Neural progenitor cell (in vitro differentiated cells): ENCODE measurements around the gene PRR30. TPM values are rescaled to one million over a fixed set of nuclear protein-coding genes. Genes with fewer than 3 reads are reported as not detected.

Experiments used
- DNase-seq: peaks from one replicate; pipeline ENCODE4 v3.0.0-alpha.2; 2016; ENCODE audit warnings: low spot score
- H2AFZ ChIP-seq: fragments of 200-600 bp; sonication (generic); replicated peaks from 2 replicates; pipeline ENCODE4 v1.6.1; 2016; ENCODE audit warnings: antibody characterized with exemption
- H3F3A ChIP-seq: fragments of 200-600 bp; sonication (generic); 2 replicates; pipeline ENCODE4 v1.6.1; 2016; ENCODE audit warnings: antibody characterized with exemption, low read depth
- H3K27ac ChIP-seq: fragments of 200-600 bp; sonication (generic); 2 replicates; pipeline ENCODE4 v1.5.1; 2016; ENCODE audit warnings: mild to moderate bottlenecking
- H3K27me3 ChIP-seq: fragments of 200-600 bp; sonication (generic); 2 replicates; pipeline ENCODE4 v1.6.1; 2016; ENCODE audit warnings: mild to moderate bottlenecking, moderate library complexity
- H3K36me3 ChIP-seq: fragments of 200-600 bp; sonication (generic); 2 replicates; pipeline ENCODE4 v1.5.1; 2016
- H3K4me1 ChIP-seq: fragments of 200-600 bp; sonication (generic); 2 replicates; pipeline ENCODE4 v1.6.1; 2016; ENCODE audit warnings: mixed run types
- H3K4me2 ChIP-seq: fragments of 200-600 bp; sonication (generic); 2 replicates; pipeline ENCODE4 v1.6.1; 2016
- H3K4me3 ChIP-seq: fragments of 200-600 bp; sonication (generic); 2 replicates; pipeline ENCODE4 v1.5.1; 2016
- H3K79me2 ChIP-seq: fragments of 200-600 bp; sonication (generic); 2 replicates; pipeline ENCODE4 v1.6.1; 2016; ENCODE audit warnings: low read depth
- H3K9ac ChIP-seq: fragments of 200-600 bp; sonication (generic); 2 replicates; pipeline ENCODE4 v1.6.1; 2016
- H3K9me3 ChIP-seq: fragments of 200-600 bp; sonication (generic); 2 replicates; pipeline ENCODE4 v1.5.1; 2016; ENCODE audit warnings: low read depth
- H4K20me1 ChIP-seq: fragments of 200-600 bp; sonication (generic); 2 replicates; pipeline ENCODE4 v1.6.1; 2016; ENCODE audit warnings: low read depth
- H3K27ac Mint-ChIP-seq: 3 replicates; pipeline ENCODE4 v1.8.0; 2021; ENCODE audit warnings: mixed read lengths
- H3K27me3 Mint-ChIP-seq: 2 replicates; pipeline ENCODE4 v1.8.0; 2022; ENCODE audit warnings: low read depth, mild to moderate bottlenecking, inconsistent platforms, moderate library complexity, mixed read lengths; ENCODE audit not compliant: insufficient read depth
- H3K36me3 Mint-ChIP-seq: 3 replicates; pipeline ENCODE4 v1.8.0; 2021; ENCODE audit warnings: mixed read lengths
- H3K4me1 Mint-ChIP-seq: 3 replicates; pipeline ENCODE4 v1.8.0; 2021; ENCODE audit warnings: mixed read lengths
- H3K4me3 Mint-ChIP-seq: 3 replicates; pipeline ENCODE4 v1.8.0; 2021; ENCODE audit warnings: mild to moderate bottlenecking, moderate library complexity, mixed read lengths
- H3K9me3 Mint-ChIP-seq: 3 replicates; pipeline ENCODE4 v1.8.0; 2020; ENCODE audit warnings: mixed read lengths
- EZH2 ChIP-seq: fragments of 200-600 bp; sonication (generic); IDR thresholded peaks from 2 replicates; pipeline ENCODE4 v1.6.1; 2017; ENCODE audit warnings: antibody characterized with exemption, mild to moderate bottlenecking, moderate library complexity
- EZH2phosphoT487 ChIP-seq: fragments of 200-600 bp; sonication (generic); IDR thresholded peaks from 2 replicates; pipeline ENCODE4 v1.6.1; 2017; ENCODE audit warnings: antibody characterized with exemption
- total RNA-seq: library from RNA; depleted of rRNA; stranded (reverse); fragments of >200 nt; gene quantifications from 2 replicates; pipeline ENCODE4 v1.2.3, GENCODE V29; 2015; ENCODE audit warnings: low replicate concordance
- TF ChIP-seq, protein P1 (sequence below): fragments of 200-600 bp; sonication (generic); IDR thresholded peaks from 2 replicates; pipeline ENCODE4 v1.5.1; 2017; ENCODE audit warnings: antibody characterized with exemption, mild to moderate bottlenecking

Gene PRR30
- total RNA-seq, 1 donor from 2014 or later, result not detected

DNA sequence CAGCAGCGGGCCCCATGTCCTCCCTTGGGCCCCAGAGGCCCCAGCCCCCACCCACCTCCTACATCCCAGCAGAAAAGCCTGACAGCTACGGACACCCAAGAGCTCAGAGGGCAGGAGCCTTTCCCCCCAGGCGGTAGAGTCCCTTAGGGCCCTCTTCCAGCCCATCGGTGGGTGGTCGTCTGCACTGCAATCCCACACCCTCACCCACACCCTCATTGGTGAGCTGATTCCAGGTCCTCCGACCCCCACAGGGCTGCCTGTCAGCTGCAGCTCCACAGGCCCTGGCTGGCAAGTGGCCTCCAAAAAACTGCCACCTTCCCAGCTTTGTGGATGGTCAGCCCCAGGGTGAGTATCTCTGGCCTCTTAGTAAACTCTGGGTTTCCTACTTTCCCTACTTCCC is 20.1 kb upstream of the PRR30 start:
- DNase-seq, result no peak

DNA sequence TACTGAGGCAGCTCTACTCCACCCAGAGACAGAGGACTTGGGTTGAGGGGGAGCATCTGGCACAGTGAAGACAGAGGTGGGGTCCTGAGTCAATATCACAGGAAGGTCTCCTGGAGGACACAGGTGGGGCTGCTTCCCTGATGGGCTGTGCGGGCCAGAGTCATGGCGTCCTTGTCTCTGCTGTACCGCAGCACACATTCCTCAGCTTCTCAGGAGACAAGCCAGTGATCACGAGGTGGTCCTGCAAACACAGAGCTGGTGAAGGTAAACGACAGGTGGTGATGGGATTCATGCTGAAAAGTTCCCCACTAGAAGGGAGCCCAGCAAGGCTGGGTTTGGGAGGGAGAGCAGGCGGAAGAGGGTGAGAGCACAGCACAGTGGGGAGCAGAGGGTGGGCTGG is 19.3 kb upstream of the PRR30 start:
- no peak for DNase-seq
- H3K4me1 ChIP-seq, result no peaks in the 10 kb centered on the region
- no peak overlapping the region for H3K4me2 ChIP-seq
- H3K9ac ChIP-seq, result no peak overlapping the region
- H3K36me3 Mint-ChIP-seq, result no peaks in the 10 kb centered on the region
- peaks cover 3% of the 10 kb centered on the region for H3K27me3 Mint-ChIP-seq
- H3K36me3 ChIP-seq, result no peaks in the 10 kb centered on the region
- no peaks in the 10 kb centered on the region for H3F3A ChIP-seq
- H3K4me3 ChIP-seq, result no peak overlapping the region
- no peaks in the 10 kb centered on the region for H4K20me1 ChIP-seq
- no peak overlapping the region for H3K27ac Mint-ChIP-seq
- H3K27ac ChIP-seq, result no peak overlapping the region
- no peaks in the 10 kb centered on the region for H3K27me3 ChIP-seq
- peaks cover under 1% of the 10 kb centered on the region for H3K9me3 Mint-ChIP-seq
- no peak overlapping the region for H2AFZ ChIP-seq
- TF ChIP-seq, protein P1, sequence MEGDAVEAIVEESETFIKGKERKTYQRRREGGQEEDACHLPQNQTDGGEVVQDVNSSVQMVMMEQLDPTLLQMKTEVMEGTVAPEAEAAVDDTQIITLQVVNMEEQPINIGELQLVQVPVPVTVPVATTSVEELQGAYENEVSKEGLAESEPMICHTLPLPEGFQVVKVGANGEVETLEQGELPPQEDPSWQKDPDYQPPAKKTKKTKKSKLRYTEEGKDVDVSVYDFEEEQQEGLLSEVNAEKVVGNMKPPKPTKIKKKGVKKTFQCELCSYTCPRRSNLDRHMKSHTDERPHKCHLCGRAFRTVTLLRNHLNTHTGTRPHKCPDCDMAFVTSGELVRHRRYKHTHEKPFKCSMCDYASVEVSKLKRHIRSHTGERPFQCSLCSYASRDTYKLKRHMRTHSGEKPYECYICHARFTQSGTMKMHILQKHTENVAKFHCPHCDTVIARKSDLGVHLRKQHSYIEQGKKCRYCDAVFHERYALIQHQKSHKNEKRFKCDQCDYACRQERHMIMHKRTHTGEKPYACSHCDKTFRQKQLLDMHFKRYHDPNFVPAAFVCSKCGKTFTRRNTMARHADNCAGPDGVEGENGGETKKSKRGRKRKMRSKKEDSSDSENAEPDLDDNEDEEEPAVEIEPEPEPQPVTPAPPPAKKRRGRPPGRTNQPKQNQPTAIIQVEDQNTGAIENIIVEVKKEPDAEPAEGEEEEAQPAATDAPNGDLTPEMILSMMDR, result no peak
- TF ChIP-seq EZH2 (no peak), EZH2phosphoT487 (no peak)
- H3K4me3 Mint-ChIP-seq, result no peak overlapping the region
- H3K79me2 ChIP-seq, result no peaks in the 10 kb centered on the region
- no peaks in the 10 kb centered on the region for H3K4me1 Mint-ChIP-seq
- no peaks in the 10 kb centered on the region for H3K9me3 ChIP-seq

More for the DNA sequence above, 20.1 kb upstream of the PRR30 start:
- no peak overlapping the region for H3K4me3 ChIP-seq
- no peaks in the 10 kb centered on the region for H3K27me3 ChIP-seq
- no peaks in the 10 kb centered on the region for H3K4me1 Mint-ChIP-seq
- peaks cover 2% of the 10 kb centered on the region for H3K27me3 Mint-ChIP-seq
- TF ChIP-seq, protein P1, result no peak
- TF ChIP-seq EZH2phosphoT487 (no peak), EZH2 (no peak)
- peak overlapping the region; percentile 34 for H2AFZ ChIP-seq
- H3K27ac Mint-ChIP-seq, result no peak overlapping the region
- no peak overlapping the region for H3K27ac ChIP-seq
- H3K9ac ChIP-seq, result no peak overlapping the region
- H3K4me2 ChIP-seq, result no peak overlapping the region
- no peak overlapping the region for H3K4me3 Mint-ChIP-seq
- no peaks in the 10 kb centered on the region for H3K36me3 Mint-ChIP-seq
- H3K9me3 Mint-ChIP-seq, result no peaks in the 10 kb centered on the region
- no peaks in the 10 kb centered on the region for H3K79me2 ChIP-seq
- no peaks in the 10 kb centered on the region for H3K9me3 ChIP-seq
- H3K4me1 ChIP-seq, result no peaks in the 10 kb centered on the region
- H3F3A ChIP-seq, result no peaks in the 10 kb centered on the region
- no peaks in the 10 kb centered on the region for H4K20me1 ChIP-seq
- H3K36me3 ChIP-seq, result no peaks in the 10 kb centered on the region

DNA sequence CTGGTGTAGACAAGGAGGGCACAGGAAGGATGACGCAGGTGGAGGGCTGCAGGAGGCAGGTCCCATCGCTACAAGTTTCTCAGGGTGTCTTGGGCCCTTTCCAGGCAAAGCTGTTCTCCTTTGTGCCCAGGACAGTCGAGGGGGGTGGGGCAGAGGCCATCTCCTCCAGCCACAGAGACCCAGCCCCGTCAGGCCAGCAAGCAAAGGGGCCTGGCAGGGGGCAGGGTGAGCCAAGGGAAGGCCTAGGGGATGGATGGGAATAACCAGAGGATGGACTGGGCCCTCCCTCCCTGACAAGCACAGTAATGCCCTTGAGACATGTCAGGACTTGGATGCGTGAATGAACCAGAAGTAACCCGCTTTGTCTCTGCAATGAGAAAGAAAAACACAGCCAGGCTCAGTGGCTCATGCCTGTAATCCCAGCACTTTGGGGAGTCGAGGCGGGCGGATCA is 15.9 kb upstream of the PRR30 start:
- H3K9me3 Mint-ChIP-seq, result peaks cover 2% of the 10 kb centered on the region
- Histone ChIP-seq H3K4me1 (no peaks in the 10 kb centered on the region), H3K4me2 (no peak overlapping the region), H3K9me3 (no peaks in the 10 kb centered on the region), H3K79me2 (no peaks in the 10 kb centered on the region), H3K27me3 (no peaks in the 10 kb centered on the region), H2AFZ (no peak overlapping the region), H3K27ac (no peak overlapping the region), H3K4me3 (no peak overlapping the region), H3F3A (no peaks in the 10 kb centered on the region), H4K20me1 (no peaks in the 10 kb centered on the region), H3K9ac (no peak overlapping the region), H3K36me3 (no peaks in the 10 kb centered on the region)
- no peak overlapping the region for H3K27ac Mint-ChIP-seq
- peaks cover 5% of the 10 kb centered on the region for H3K27me3 Mint-ChIP-seq
- no peak overlapping the region for H3K4me3 Mint-ChIP-seq
- no peaks in the 10 kb centered on the region for H3K36me3 Mint-ChIP-seq
- TF ChIP-seq EZH2, result no peak
- TF ChIP-seq, protein P1, result no peak
- no peak for TF ChIP-seq EZH2phosphoT487
- DNase-seq, result no peak
- H3K4me1 Mint-ChIP-seq, result no peaks in the 10 kb centered on the region
